Caco-2 (cell line): ENCODE data around the gene EPHA1. TPM values are rescaled to one million over a fixed set of nuclear protein-coding genes. Genes with fewer than 3 reads are reported as not detected.
"Not testable (repeated sequence)": the region's sequence is repeated elsewhere in the genome, so short reads cannot be mapped to it uniquely, and the experiment has no call there.

Experiments used
- BruUV-seq: library from RNA; stranded (reverse); fragments of 400-500 nt; replicated peaks from 2 replicates; lab custom pipeline; 2021; lab: Mats Ljungman, UMichigan
- CTCF ChIA-PET: fragments of 300-600 bp; sonication (Branson Sonifier 250); formaldehyde crosslinking; loops from one replicate; lab custom pipeline; 2022; ENCODE audit warnings: antibody characterized with exemption; lab: Charles Lee
- POLR2A ChIA-PET: fragments of 300-600 bp; sonication (Branson Sonifier 250); formaldehyde crosslinking; loops from one replicate; lab custom pipeline; 2022; ENCODE audit warnings: antibody characterized with exemption; lab: Charles Lee
- DNase-seq, 2 experiments: peaks; one replicate each; pipeline versions ENCODE4 v3.0.0 to v3.0.0-alpha.2; 2020 to 2022
- H3K27me3 ChIP-seq: replicated peaks from 2 replicates; pipeline ENCODE4 v1.6.0; 2011; ENCODE audit warnings: low read length; ENCODE audit not compliant: control insufficient read depth, insufficient read depth
- H3K36me3 ChIP-seq: 2 replicates; pipeline ENCODE4 v1.5.1; 2011; ENCODE audit warnings: low read length; ENCODE audit not compliant: control insufficient read depth, insufficient read depth
- H3K4me1 ChIP-seq: fragments of 250-450 bp; sonication (Bioruptor Pico); 2 replicates; pipeline ENCODE4 v1.5.1; 2020; ENCODE audit warnings: mild to moderate bottlenecking
- H3K4me3 ChIP-seq: 2 replicates; pipeline ENCODE4 v1.5.1; 2011; ENCODE audit warnings: low read depth, mild to moderate bottlenecking, control low read depth, low read length
- H3K9me3 ChIP-seq: fragments of 250-450 bp; sonication (Bioruptor Pico); 2 replicates; pipeline ENCODE4 v1.5.1; 2020; ENCODE audit warnings: mild to moderate bottlenecking, moderate library complexity
- H3K27ac Mint-ChIP-seq: one replicate; pipeline ENCODE4 v1.8.0; 2022; ENCODE audit warnings: mixed read lengths; ENCODE audit not compliant: unreplicated experiment
- H3K27me3 Mint-ChIP-seq: one replicate; pipeline ENCODE4 v1.8.0; 2022; ENCODE audit warnings: mixed read lengths; ENCODE audit not compliant: insufficient read depth, unreplicated experiment
- H3K36me3 Mint-ChIP-seq: one replicate; pipeline ENCODE4 v1.8.0; 2022; ENCODE audit warnings: mild to moderate bottlenecking, mixed read lengths; ENCODE audit not compliant: insufficient read depth, unreplicated experiment
- H3K4me1 Mint-ChIP-seq: one replicate; pipeline ENCODE4 v1.8.0; 2022; ENCODE audit warnings: low read depth, mixed read lengths; ENCODE audit not compliant: unreplicated experiment
- H3K4me3 Mint-ChIP-seq: one replicate; pipeline ENCODE4 v1.8.0; 2022; ENCODE audit warnings: mild to moderate bottlenecking, moderate library complexity, mixed read lengths; ENCODE audit not compliant: unreplicated experiment
- H3K9me3 Mint-ChIP-seq: one replicate; pipeline ENCODE4 v1.8.0; 2022; ENCODE audit warnings: mixed read lengths; ENCODE audit not compliant: unreplicated experiment
- CTCF ChIP-seq, 2 experiments: fragments of 200-600 bp in 1 of 2; IDR thresholded peaks; 1 replicate in 1 of 2; 2 replicates in 1 of 2; pipeline versions ENCODE4 v1.5.1 to v1.8.0; 2011 to 2022; ENCODE audit warnings: antibody characterized with exemption in 1 of 2, control low read depth in 1 of 2, inconsistent platforms in 1 of 2, low read depth in 1 of 2, low read length in 1 of 2, mild to moderate bottlenecking in 1 of 2, moderate library complexity in 1 of 2; ENCODE audit not compliant: insufficient read depth in 1 of 2, severe bottlenecking in 1 of 2, unreplicated experiment in 1 of 2
- intact Hi-C: fragments of 100-400 bp; cut with micrococcal nuclease; formaldehyde crosslinking; loops from one replicate; pipeline ENCODE4 v1.10.0; 2022; ENCODE audit not compliant: unreplicated experiment
- total RNA-seq: library from RNA; stranded (reverse); gene quantifications from 2 replicates; pipeline ENCODE4 v1.2.3, GENCODE V29; 2022

The EPHA1 gene
- total RNA-seq, 1 experiment from 2014 or later = 66.6 TPM

DNA sequence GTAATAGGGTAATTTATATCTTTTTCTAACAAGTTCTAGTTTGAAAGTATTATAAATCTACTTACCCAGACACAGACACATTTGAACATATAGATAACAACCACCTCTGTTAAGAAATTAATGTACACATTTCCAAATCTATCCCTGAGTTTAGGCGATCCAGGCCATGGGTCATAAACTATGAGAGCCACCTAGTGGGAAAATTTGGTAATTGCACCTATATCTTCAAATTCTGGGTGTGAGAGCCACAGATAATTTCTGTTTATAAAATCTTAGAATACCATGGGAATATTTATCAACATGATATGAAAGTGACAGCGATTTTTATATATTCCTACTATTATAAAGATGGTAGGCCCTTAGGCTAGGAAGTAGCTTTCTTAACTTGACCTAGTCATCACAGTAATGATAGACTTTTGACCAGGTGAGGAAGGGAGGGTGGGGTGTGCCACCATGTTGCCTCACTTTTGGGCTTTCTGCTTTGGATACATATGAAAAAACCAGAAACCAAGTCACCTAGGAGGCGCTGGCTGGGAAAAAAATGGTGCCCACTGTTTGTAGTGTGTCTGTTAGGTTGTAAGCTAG lies 8.0 kb upstream of the EPHA1 start:
- BruUV-seq = no TSS peak
- H3K4me1 ChIP-seq = peaks cover 17% of the 10 kb centered on the region
- no peak overlapping the region for H3K4me3 ChIP-seq
- POLR2A ChIA-PET = interaction anchor here (0.5 kb wide), 1 partner anchor 12 kb away, joined by 3 read pairs; no protein-coding TSS in a partner anchor
- peaks cover 3% of the 10 kb centered on the region; the same call in 1 of the 2 replicates for H3K9me3 ChIP-seq
- Mint-ChIP-seq H3K27me3 (no peaks in the 10 kb centered on the region), H3K9me3 (no peaks in the 10 kb centered on the region), H3K4me3 (no peak overlapping the region), H3K36me3 (no peaks in the 10 kb centered on the region), H3K27ac (no peak overlapping the region), H3K4me1 (peaks cover 35% of the 10 kb centered on the region)
- CTCF ChIA-PET = interaction anchor here (0.5 to 1.6 kb wide), 5 partner anchors 35 to 258 kb away, joined by 3 to 6 read pairs (median 4); no protein-coding TSS in a partner anchor
- peak; percentile 70 to 75 for TF ChIP-seq CTCF (IDR thresholded peaks at IDR 0.05; ENCODE audit: insufficient read depth in 1 of 2, low read depth in 1 of 2, low read length in 1 of 2, severe bottlenecking in 1 of 2, unreplicated experiment in 1 of 2)
- DNase-seq = peak in 1 of 2 experiments; percentile 66
- no peaks in the 10 kb centered on the region; the same call in 1 of the 2 replicates for H3K36me3 ChIP-seq
- H3K27me3 ChIP-seq = no peaks in the 10 kb centered on the region
- intact Hi-C loops = loop anchor here (1.0 to 2.0 kb wide), 4 partner anchors 35 to 176 kb away; partner anchors contain the start of gene ZYX

GRCh38 chr7:143415742-143416397 lies 7.2 kb upstream of the EPHA1 start:
- Mint-ChIP-seq H3K27ac (no peak overlapping the region), H3K36me3 (no peaks in the 10 kb centered on the region), H3K27me3 (no peaks in the 10 kb centered on the region), H3K4me1 (peaks cover 42% of the 10 kb centered on the region), H3K9me3 (no peaks in the 10 kb centered on the region), H3K4me3 (no peak overlapping the region)
- no TSS peak for BruUV-seq
- POLR2A ChIA-PET = no interaction called here
- TF ChIP-seq CTCF (IDR thresholded peaks at IDR 0.05; ENCODE audit: insufficient read depth in 1 of 2, low read depth in 1 of 2, low read length in 1 of 2, severe bottlenecking in 1 of 2, unreplicated experiment in 1 of 2) = no peak
- CTCF ChIA-PET = interaction anchor here (0.5 to 1.3 kb wide), 2 partner anchors 34 to 176 kb away, joined by 4 to 6 read pairs; no protein-coding TSS in a partner anchor
- H3K27me3 ChIP-seq = no peaks in the 10 kb centered on the region
- H3K4me3 ChIP-seq = no peak overlapping the region
- H3K9me3 ChIP-seq = peaks cover 3% of the 10 kb centered on the region; the same call in 1 of the 2 replicates
- no peak for DNase-seq
- H3K36me3 ChIP-seq = no peaks in the 10 kb centered on the region; the same call in 1 of the 2 replicates
- intact Hi-C loops = loop anchor here (1.0 to 2.0 kb wide), 4 partner anchors 35 to 176 kb away; partner anchors contain the start of gene ZYX
- peaks cover 17% of the 10 kb centered on the region for H3K4me1 ChIP-seq

- H3K27me3 Mint-ChIP-seq, BruUV-seq, H3K36me3 ChIP-seq, intact Hi-C loops, H3K36me3 Mint-ChIP-seq, POLR2A ChIA-PET, H3K9me3 ChIP-seq, H3K4me3 ChIP-seq, H3K27me3 ChIP-seq, H3K27ac Mint-ChIP-seq, H3K4me3 Mint-ChIP-seq, H3K9me3 Mint-ChIP-seq, DNase-seq: not testable (repeated sequence)
- H3K4me1 ChIP-seq = peaks cover 22% of the 10 kb centered on the region
- CTCF ChIA-PET = interaction anchor here (0.7 kb wide), 1 partner anchor 345 kb away, joined by 5 read pairs; no protein-coding TSS in a partner anchor
- H3K4me1 Mint-ChIP-seq = peaks cover 49% of the 10 kb centered on the region
Measured at GRCh38 chr7:143415209-143415608, 6.6 kb upstream of the EPHA1 start.
